Measurements from ENCODE around the gene RAB36.
"Not testable (repeated sequence)": the region's sequence is repeated elsewhere in the genome, so short reads cannot be mapped to it uniquely, and the experiment has no call there.

The RAB36 gene

DNA sequence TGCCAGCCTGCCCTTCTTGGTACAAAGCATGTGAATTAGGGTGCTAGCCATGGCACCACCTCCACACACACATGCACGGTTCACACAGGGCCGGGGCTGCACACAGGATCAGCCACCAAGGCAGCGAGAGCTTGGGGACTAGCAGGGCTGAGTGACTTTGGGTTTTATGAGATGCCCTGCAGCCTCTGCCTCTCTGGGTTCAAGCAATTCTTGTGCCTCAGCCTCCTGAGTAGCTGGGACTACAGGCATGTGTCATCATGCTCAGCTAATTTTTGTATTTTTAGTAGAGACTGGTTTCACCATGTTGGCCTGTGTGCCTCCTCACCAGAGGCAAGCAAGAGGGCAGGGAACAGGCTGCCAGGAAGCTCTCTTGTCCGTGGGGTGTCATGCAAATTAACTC, 8.3 kb upstream of the RAB36 start:
- not testable (repeated sequence) for DNase-seq

DNA sequence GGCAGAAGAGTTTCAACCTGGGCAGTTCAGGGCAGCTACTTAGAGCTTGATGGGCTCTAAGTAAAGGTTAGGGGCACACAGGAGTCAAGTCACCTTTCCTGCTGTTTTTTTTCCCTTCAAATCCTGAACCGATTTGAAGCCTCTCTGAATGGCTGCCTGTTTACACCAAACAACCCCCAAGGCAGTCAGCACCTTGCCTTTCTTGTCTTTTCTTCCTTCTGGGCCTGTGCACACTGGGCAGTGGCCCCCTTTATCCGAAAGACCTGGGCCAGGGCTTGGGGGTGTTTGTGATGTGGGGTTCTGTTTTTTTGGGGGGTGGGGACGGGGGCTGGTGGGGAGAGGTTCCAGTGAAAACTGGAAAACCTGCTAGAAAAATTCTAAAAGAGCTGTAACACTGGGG, 7.8 kb upstream of the RAB36 start:
- no peak for DNase-seq

DNA sequence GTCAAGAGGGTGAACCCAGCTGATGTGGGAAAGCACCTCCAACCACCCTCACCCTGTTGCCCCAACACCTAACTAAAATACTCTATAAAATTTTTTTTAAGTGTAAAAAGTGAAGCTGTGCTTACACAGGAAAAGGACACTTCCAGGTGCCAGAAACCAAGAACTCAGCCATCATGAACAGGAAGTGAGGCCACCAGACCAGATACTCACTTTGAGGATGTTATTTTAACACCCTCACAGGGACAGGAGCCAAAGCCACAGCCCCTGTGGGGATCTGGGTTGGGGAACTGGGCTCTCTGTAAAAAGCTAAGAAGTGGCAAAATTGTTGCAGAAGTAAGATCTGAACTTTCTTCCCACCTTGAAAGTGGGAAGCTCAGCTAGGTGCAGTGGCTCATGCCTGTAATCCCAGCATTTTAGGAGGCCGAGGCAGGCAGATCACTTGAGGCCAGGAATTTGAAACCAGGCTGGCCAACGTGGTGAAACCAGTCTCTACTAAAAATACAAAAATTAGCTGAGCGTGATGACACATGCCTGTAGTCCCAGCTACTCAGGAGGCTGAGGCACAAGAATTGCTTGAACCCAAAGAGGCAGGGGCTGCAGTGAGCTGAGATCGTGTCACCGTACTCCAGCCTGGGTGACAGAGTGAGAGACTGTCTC, 7.2 kb upstream of the RAB36 start:
- DNase-seq, result no peak

DNA sequence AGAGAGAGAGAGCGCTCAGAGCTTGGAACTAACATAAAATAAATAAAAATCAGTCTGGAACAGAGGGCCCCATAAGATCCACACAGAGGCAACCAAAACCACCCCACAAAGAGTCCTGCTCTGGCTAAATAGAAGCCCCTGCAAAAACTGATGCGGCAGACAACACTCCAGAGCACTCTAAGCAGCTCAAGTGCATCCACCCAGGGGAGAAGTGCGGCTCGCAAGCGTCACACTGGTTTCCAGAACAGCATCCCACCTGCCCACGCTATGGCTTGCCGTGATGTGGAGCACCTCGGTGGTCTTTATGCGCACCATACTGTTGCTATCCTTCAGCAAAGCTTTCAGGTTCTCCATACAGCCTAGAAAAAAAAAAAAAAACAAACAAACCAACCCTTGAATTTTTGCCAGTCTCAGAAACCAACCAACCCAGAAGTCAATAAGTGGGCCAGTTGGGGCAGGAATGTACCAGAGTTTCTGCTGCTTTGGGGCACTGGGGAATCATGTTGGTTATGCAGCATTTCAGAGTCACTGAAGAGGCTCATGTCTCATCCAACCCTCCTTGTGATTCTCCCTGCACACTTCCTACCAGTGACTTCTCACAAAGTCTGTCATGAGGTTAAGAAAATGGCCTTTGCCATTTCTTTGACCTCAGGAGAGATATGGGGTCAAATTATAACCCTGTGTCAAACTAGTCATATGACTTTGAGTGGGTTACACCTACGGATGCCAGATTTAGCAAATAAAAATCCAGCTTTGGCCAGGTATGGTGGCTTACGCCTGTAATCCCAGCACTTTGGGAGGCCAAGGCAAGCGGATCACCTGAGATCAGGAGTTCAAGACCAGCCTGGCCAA, 6.5 kb upstream of the RAB36 start:
- DNase-seq, result no peak

DNA sequence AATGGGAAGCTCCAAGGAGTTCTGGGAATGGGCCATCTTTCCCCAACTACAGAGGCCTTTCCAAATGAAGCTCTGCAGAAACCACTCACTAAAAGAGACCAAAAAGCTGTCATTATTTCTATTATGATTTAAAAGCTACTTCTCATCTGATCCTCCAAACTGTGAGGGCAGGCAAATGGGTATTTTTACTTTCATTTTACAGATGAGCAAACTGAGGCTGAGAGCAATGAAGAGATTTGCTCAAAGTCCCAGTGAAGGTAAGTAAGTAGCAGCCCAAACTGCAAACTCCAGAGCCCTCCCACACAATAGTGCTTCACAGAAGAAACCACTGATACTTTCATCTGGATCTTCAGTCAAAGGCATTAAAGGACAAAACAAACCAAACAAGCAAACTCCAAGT, 4.9 kb upstream of the RAB36 start:
- DNase-seq, result no peak

DNA sequence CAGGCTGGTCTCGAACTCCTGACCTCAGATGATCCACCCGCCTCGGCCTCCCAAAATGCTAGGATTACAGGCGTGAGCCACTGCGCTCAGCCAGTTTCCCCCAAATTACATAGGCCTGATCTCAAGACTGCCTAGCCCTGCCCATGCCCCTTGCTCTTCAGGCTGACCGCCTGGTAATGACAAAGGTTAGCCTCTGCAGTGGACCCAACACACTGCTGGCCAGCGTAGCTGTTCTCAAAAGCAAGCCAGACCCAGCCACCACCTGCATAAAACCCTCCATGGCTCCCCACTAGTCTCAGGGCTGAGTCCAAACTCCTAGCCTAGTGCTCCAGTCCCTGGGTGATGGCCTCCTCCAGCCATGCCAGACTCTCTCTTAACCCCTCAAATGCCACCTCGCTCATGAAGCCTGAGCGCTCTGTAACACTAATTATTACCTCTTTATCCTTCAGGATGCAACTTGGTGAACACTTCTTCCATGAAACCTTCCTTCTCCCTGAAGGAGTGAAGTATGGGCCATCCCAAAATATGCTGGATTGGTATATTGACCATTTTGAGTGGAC, 2.7 kb upstream of the RAB36 start:
- DNase-seq, result no peak

DNA sequence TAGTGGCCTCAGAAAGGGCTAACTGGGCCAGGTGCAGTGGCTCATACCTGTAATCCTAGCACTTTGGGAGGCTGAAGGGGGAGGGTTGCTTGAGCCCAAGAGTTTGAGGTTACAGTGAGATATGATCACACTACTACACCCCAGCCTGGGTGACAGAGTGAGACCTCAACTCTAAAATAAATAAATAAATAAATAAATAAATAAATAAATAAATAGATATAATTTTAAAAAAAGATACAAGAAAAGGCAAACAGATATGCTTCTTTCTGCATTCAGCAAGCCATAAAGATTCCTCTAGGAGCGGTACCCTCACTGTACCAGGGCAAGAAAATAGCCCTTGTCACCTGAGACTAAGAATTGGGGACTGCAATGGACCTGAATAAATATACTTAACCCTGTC, 2.2 kb upstream of the RAB36 start:
- DNase-seq, result no peak

DNA sequence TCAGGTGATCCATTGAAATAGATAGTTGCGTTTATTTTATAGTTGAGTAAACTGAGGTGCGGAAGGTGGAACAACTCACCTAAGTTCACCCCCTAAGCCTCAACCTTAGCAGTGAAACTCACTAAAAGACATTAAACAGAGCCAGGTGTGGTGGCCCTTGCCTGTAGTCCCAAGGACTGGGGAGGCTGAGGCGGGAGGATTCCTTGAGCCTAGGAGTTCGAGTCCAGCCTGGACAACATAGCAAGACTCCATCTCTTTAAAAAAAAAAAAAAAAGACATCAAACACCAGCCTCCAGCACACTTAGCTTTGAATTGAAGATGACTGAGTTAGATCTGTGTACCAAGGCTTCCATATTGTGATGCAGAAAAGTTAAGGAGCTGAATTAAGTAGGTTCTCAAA, 845 bp upstream of the RAB36 start:
- no peak for DNase-seq

DNA sequence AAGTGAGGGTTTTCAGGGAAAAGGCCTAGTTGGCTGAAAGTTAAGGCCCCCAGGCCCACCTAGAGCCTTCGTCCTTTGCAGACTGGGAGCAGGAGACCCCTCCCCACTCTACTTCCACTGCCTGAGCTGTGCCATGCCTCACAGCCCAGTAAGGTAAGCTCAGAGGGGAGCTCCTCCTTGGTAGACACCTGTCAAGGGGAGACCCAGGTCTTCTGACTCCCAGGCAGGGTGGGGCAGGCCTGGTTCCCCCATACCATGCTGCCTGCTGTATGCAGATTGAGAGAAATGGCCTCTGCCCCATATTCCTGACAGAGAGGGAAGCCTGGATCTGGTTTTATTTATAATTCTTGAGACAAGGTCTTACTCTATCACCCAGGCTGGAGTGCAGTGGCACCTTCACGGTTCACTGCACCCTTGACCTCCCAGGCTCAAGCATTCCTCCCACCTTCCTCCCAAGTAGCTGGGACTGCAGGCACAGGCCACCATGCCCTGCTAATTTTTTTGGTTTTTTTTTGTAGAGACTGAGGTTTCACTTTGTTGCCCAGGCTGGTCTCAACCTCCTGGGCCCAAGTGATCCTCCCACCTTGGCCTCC, 697 bp downstream of the RAB36 start:
- DNase-seq, result no peak

DNA sequence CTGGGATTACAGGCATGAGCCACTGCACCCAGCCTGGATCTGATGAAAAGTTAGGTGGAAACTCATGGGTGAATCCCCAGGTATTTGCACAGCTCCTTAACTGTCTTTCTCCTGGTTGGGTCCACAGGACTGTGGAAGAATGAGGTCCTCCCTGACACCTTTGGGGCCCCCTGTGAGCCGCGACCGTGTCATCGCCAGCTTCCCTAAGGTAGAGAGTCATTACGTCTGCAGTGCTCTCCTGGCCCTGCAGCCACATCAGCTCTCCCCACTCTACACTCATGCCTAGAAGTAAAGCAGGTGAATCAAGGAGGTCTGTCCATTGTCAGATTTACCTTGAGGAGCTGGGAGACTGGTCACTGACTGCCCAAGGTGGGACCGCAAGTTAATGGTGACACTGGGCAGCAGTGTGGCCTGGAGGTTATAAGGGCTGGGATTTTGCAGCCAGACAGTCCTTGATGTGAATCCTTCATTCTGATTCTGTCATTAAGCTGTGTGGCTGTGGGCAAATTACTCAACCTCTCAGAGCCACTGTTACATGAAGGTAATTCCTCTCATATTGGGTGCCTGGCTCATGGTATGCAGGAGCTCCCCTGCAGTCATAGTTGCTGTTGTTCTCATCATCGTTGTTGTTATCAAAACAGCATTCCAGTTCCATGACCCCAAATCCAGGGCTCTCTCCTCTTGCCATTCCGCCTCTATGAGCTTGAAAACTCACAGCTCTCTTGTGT, 1.4 kb downstream of the RAB36 start:
- DNase-seq, result no peak

DNA sequence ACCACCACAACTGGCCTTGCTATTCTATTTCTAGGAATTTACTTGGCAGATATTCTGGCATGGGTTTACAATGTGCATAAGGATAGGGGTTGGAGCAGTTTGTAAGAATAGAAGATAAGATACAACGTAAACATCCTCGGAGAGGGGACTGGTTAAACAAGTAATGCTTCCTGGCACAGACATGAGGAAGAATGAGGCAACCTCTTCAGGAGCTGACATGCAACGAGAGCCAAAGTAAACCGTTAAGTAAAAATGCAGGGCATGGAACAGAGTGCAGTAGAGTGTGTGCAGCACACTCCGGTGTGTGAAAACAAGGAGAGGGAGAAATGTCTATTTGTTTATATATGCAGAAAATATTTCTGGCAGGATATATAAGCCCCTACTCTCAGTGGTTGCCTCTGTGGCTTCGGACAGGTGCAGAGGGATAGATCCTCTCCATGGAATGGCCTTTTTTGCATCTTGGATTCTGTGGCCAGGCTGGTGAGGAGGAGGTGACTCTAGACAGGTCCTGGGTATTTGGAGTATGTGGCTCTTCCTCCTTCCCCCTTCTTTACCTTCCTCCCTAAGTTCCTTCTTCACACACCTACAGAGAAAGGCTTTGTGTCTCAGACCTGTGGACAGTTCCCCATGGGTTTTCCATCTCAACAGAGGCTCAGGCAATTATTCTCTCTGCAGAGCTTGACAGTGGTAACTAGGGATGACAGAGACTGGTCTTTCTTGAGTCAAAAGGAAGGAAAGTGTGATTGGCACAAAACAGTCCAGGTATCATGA, 2.5 kb downstream of the RAB36 start:
- DNase-seq, result no peak

DNA sequence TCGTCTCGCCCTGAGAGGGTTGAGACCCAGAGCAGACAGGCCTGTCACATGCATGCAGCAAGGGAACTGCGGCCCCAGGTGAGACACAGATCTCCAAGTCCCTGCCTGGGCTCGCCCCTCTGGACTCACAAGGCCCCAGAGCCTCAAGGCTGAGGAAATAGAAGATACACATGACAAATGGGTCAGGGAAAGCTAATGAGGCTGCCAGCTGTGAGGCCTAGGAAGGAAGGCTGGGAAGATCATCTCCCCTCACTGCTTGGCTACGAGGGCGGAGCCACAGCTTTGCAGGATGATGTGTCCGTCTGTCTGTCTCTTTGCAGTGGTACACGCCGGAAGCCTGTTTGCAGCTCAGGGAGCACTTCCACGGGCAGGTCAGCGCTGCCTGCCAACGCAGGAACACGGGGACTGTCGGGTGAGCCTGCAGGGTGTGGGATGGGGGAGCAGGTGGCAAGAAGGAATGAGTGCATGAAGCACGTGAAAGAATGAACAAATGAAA, 4.5 kb downstream of the RAB36 start:
- DNase-seq, result no peak

DNA sequence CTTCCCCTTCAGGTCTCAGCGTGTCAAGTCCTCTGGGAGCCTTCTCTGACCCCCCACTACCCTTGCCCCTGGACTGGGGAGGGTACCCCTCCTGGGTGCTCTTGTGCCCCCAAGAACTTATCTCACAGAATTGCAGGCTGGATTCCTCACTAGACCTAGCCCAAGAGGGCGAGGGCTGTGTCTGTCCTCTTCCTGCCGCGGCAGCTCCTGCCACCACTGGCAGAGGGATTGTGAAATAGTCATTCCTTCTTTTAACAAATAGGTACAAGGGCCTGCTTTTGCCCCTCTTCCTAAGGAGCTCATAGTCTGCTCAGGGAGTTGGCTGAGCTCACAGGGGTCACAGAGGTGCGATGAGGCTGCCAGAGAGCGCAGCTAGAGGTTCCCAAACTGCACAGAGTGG, 5.5 kb downstream of the RAB36 start:
- no peak for DNase-seq

DNA sequence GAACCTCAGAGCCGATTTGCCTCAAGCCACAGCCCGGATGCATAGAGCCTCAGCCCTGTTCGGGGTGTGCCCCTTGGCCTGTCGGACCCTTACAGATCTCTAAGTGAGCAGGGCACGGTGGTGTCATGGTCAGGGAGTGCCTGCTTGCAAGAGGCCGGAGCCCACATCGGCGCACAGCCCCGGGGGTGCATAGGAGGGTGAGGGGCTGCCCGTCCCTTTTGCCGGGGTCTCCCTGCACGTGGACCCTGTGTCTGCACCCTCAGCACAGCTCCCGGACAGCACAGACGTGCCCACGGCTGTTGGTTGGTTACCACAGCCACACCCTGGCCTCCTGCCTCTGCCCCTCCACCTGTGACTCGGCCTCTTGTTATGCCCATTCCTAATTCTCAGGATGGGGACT, 6.5 kb downstream of the RAB36 start:
- DNase-seq, result no peak

DNA sequence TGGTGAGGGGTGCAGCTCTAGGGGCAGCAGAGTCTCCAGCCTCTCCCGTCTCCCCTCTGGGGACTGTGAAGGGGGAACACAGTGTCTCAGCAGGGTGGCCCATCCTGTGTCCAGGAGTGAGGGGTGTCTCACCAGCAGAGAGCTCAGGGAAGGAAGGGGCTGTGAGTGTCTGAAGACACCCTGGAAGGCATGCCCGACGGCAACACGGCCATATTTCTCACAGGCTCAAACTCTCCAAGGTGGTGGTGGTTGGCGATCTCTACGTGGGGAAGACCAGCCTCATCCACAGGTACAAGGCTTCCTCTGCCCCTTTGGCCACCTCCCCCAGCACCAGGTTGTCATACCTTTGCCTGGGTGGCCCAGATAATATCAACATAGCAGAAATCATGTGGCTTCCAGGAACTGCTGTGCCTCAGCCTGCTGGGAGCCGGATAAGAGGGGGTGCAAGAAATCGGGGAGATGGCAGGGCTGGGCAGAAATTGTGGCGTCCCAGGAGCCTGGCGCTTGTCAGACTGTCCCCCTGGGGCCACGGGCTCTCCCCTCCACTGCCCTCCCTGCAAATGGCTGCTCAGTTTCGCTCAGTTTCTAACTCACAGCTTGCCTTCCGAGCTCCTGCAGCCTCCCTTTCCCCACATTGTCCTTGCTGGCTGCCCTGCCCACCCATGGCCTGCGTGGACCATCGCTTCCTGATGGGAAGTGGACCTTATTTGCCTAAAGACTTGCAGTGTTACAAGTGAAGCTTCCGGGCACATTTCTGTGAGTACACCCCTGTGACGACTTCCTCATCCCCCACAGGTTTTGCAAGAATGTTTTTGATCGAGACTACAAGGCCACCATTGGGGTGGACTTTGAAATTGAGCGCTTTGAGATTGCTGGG, 7.2 kb downstream of the RAB36 start:
- DNase-seq, result no peak

DNA sequence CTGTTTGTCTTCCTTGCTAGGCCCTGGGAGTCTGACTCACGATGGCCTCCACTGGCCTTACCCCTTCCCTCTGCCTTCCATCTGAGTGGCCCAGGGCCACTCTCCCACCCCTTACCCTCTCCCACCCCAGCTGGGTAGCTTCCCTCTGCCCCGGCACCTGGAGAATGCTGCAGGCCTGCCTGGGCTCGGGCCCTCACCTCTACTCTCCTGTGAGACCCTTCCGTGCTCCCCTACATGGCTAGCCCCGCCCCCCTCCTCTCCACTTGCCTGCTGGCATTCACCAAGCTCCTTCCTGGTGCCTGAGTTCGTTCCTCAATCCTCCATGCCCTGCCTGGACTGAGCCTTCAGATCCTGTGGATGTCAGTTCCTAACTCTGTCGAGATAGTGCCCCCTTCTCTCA, 8.7 kb downstream of the RAB36 start:
- no peak for DNase-seq

DNA sequence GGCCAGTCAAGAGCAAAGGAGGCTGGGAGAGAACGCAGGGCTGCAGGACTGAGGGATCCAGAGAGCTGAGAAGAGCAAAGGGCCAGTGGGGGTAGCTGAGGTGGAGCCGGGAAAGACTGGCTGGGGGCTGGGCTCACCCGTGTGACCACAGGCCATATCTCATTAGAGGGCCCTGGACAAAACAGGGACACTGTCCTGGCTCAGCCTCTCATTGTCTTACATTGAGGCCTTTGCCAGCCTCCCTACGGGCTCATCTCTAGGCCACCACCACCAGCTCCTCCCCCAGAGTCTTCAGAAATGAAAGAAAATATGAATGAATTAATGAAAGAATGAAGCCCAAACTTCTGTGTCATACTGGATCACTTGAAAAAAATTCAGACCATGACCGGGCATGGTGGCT, 9.2 kb downstream of the RAB36 start:
- no peak for DNase-seq

DNA sequence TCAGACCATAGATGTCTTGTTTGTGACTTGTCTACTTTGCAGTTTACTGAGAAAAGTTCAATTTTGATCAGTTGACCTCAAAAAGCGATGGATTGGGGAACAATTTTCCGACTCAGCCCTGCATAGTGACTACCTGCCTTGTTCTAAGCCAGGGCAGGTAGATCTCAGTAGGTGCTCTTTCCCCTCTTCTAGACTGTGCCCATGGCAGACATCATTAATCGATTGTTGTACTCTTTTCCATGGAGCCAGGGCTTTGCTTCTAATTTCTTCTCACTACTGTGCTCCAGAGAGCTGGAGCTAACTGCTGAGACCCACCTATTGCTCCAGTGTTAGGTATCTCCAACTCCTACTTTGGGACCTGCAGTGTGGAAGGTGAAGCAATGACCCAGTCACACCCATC, 9.9 kb downstream of the RAB36 start:
- DNase-seq, result no peak

DNA sequence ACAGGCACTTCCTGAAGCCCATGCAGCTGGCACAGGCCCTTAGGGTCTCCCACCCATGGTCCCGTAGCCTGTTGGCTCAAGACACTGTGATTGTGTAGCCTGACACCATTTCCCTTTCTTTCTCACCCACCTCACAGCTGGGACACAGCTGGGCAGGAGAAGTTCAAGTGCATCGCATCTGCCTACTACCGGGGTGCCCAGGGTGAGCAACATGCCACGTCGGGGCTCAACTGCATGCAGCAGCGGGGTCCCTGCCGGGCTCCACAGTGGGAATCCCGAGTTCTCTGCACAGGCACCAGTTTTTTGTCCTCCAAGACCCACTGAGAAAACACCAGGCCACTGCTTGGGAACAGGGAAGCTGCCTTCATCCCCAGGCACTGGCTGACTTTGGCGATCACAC, 10.6 kb downstream of the RAB36 start:
- no peak for DNase-seq

DNA sequence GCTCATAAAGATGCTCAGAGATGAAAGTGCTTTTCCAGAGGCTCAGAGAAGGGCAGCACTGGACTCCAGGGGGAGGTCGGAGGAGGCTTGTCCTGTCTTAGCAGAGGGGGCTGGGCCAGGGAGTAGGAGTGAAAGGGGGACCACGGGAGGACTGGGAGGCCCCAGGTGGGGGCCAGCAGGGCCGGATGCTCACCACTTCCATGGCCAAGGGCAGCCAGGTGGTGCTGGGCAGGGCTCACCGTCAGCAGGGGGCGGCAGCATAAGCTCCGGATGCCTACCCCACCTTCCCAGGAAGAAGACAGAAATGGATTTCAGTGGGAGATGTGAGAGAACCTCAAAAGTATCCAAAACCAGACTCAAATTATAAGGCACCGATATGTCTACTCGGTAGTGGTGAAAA, 11.0 kb downstream of the RAB36 start:
- DNase-seq, result no peak

Data from right kidney (tissue), 1 donor.